H1 (cell line): ENCODE data around the gene SPDYE1. TPM values are rescaled to one million over a fixed set of nuclear protein-coding genes. Genes with fewer than 3 reads are reported as not detected.

Experiments
- CTCF ChIA-PET: fragments of 300-600 bp; sonication (Branson Sonifier 250); formaldehyde crosslinking; loops from one replicate; lab custom pipeline; 2021; ENCODE audit not compliant: partially characterized antibody; lab: Charles Lee
- POLR2A ChIA-PET: fragments of 300-600 bp; sonication (Branson Sonifier 250); formaldehyde crosslinking; loops from one replicate; lab custom pipeline; 2021; ENCODE audit warnings: inconsistent platforms; ENCODE audit not compliant: partially characterized antibody; lab: Charles Lee
- DNase-seq, 2 experiments: peaks; one replicate each; pipeline versions ENCODE4 v3.0.0 to v3.0.0-alpha.2; 2010 to 2022; ENCODE audit warnings: low spot score in 2 of 2, low read depth in 1 of 2, mixed read lengths in 1 of 2
- FAIRE-seq: peaks from 2 replicates; lab custom pipeline; 2011; peaks lifted over from hg19 to GRCh38; lab: Jason Lieb, UNC
- H2AFZ ChIP-seq: 2 replicates; pipeline ENCODE4 v1.8.1; 2012; ENCODE audit warnings: low read length, inconsistent platforms
- H2AK5ac ChIP-seq: 2 replicates; pipeline ENCODE4 v1.6.1; 2013; ENCODE audit warnings: low read depth, low read length
- H2BK120ac ChIP-seq: replicated peaks from 2 replicates; pipeline ENCODE3; 2013; ENCODE audit warnings: low read depth, low read length, inconsistent platforms
- H2BK12ac ChIP-seq: 2 replicates; pipeline ENCODE4 v1.6.1; 2013; ENCODE audit warnings: low read depth, low read length
- H2BK15ac ChIP-seq: 2 replicates; pipeline ENCODE4 v1.6.1; 2013; ENCODE audit warnings: low read length
- H2BK20ac ChIP-seq: 2 replicates; pipeline ENCODE4 v1.6.1; 2013; ENCODE audit warnings: low read length
- H2BK5ac ChIP-seq: 2 replicates; pipeline ENCODE4 v1.6.1; 2013; ENCODE audit warnings: low read depth, low read length
- H3K14ac ChIP-seq: 2 replicates; pipeline ENCODE4 v1.6.1; 2013; ENCODE audit warnings: inconsistent platforms; ENCODE audit not compliant: insufficient read length
- H3K18ac ChIP-seq: 2 replicates; pipeline ENCODE4 v1.6.1; 2013; ENCODE audit warnings: low read length; ENCODE audit errors: extremely low read depth
- H3K23ac ChIP-seq: 2 replicates; pipeline ENCODE4 v1.6.1; 2013; ENCODE audit warnings: inconsistent platforms; ENCODE audit not compliant: insufficient read length
- H3K23me2 ChIP-seq: 2 replicates; pipeline ENCODE4 v1.6.1; 2013; ENCODE audit warnings: low read depth, low read length
- H3K27ac ChIP-seq: 2 replicates; pipeline ENCODE4 v1.6.1; 2011; ENCODE audit warnings: low read depth, low read length, inconsistent platforms
- H3K27me3 ChIP-seq, 4 experiments: replicated peaks in 1 of 4; 1 replicate in 1 of 4; 2 replicates in 3 of 4; pipeline versions ENCODE4 v1.6.1 to v1.8.1; 2011 to 2013; ENCODE audit warnings: low read length in 3 of 4, mild to moderate bottlenecking in 3 of 4, inconsistent platforms in 2 of 4, mixed read lengths in 2 of 4, moderate library complexity in 1 of 4; ENCODE audit not compliant: control insufficient read depth in 3 of 4, insufficient read depth in 3 of 4; ENCODE audit errors: extremely low read depth in 1 of 4
- H3K36me3 ChIP-seq, 4 experiments: 2 replicates each; pipeline versions ENCODE4 v1.6.1 to v1.8.1; 2011 to 2013; ENCODE audit warnings: mild to moderate bottlenecking in 4 of 4, low read length in 3 of 4, moderate library complexity in 2 of 4, control low read depth in 1 of 4, inconsistent platforms in 1 of 4; ENCODE audit not compliant: insufficient read depth in 4 of 4, control insufficient read depth in 2 of 4
- H3K4ac ChIP-seq: replicated peaks from 2 replicates; pipeline ENCODE3; 2013; ENCODE audit warnings: low read length, low read depth, mixed read lengths, inconsistent platforms; ENCODE audit not compliant: insufficient read length
- H3K4me1 ChIP-seq, 4 experiments: replicated peaks in 1 of 4; 1 replicate in 1 of 4; 2 replicates in 3 of 4; pipeline versions ENCODE4 v1.6.1 to v1.8.1; 2011 to 2013; ENCODE audit warnings: low read length in 3 of 4, inconsistent platforms in 2 of 4, mixed read lengths in 1 of 4; ENCODE audit not compliant: insufficient read depth in 4 of 4, control insufficient read depth in 3 of 4
- H3K4me2 ChIP-seq, 2 experiments: 2 replicates each; pipeline versions ENCODE4 v1.6.1 to v1.8.1; 2011 to 2013; ENCODE audit warnings: low read depth in 2 of 2, low read length in 2 of 2, control low read depth in 1 of 2, inconsistent platforms in 1 of 2, mild to moderate bottlenecking in 1 of 2; ENCODE audit not compliant: insufficient read depth in 1 of 2
- H3K4me3 ChIP-seq, 4 experiments: fragments of 200-600, 300-600 bp in 1 of 4; sonication (generic), shearing (Covaris generic), sonication (Bioruptor Twin) in 1 of 4; 2 replicates each; pipeline versions ENCODE4 v1.5.1 to v1.8.1; 2011 to 2016; ENCODE audit warnings: low read length in 4 of 4, low read depth in 3 of 4, control low read depth in 2 of 4, inconsistent platforms in 2 of 4, mild to moderate bottlenecking in 2 of 4, mixed read lengths in 1 of 4, moderate library complexity in 1 of 4; ENCODE audit not compliant: insufficient read depth in 2 of 4; ENCODE audit errors: extremely low read depth in 1 of 4
- H3K56ac ChIP-seq: replicated peaks from 2 replicates; pipeline ENCODE3; 2013; ENCODE audit warnings: low read depth, mild to moderate bottlenecking, mixed read lengths, low read length, inconsistent platforms; ENCODE audit not compliant: insufficient read length
- H3K79me1 ChIP-seq: 2 replicates; pipeline ENCODE4 v1.6.1; 2013; ENCODE audit warnings: low read depth, low read length, control low read depth
- H3K79me2 ChIP-seq, 2 experiments: 2 replicates each; pipeline versions ENCODE4 v1.6.1 to v1.8.1; 2012 to 2013; ENCODE audit warnings: low read length in 2 of 2, mild to moderate bottlenecking in 2 of 2, inconsistent platforms in 1 of 2; ENCODE audit not compliant: insufficient read depth in 2 of 2, control insufficient read depth in 1 of 2
- H3K9ac ChIP-seq, 4 experiments: replicated peaks in 1 of 4; 1 replicate in 1 of 4; 2 replicates in 3 of 4; pipeline versions ENCODE4 v1.6.1 to v1.8.1; 2011 to 2013; ENCODE audit warnings: low read depth in 3 of 4, low read length in 3 of 4, control low read depth in 2 of 4, mild to moderate bottlenecking in 2 of 4, moderate library complexity in 2 of 4, inconsistent platforms in 1 of 4; ENCODE audit errors: extremely low read depth in 1 of 4
- H3K9me3 ChIP-seq, 2 experiments: 2 replicates each; pipeline versions ENCODE4 v1.6.1 to v1.8.1; 2012 to 2013; ENCODE audit warnings: mild to moderate bottlenecking in 2 of 2, moderate library complexity in 2 of 2, control low read depth in 1 of 2, inconsistent platforms in 1 of 2, low read depth in 1 of 2, low read length in 1 of 2, mixed read lengths in 1 of 2; ENCODE audit not compliant: insufficient read depth in 2 of 2
- H4K20me1 ChIP-seq, 2 experiments: replicated peaks in 1 of 2; 2 replicates each; pipeline versions ENCODE3 to v1.8.1; 2011 to 2013; ENCODE audit warnings: inconsistent platforms in 2 of 2, low read length in 2 of 2, mild to moderate bottlenecking in 1 of 2; ENCODE audit not compliant: insufficient read depth in 2 of 2, control insufficient read depth in 1 of 2
- H4K5ac ChIP-seq: 2 replicates; pipeline ENCODE4 v1.6.1; 2013; ENCODE audit warnings: low read length, low read depth, mixed read lengths, inconsistent platforms; ENCODE audit not compliant: insufficient read length
- H4K8ac ChIP-seq: 2 replicates; pipeline ENCODE4 v1.8.0; 2013; ENCODE audit warnings: mild to moderate bottlenecking, moderate library complexity, low read length, inconsistent platforms; ENCODE audit not compliant: insufficient read depth; ENCODE audit errors: extremely low read depth
- H4K91ac ChIP-seq: replicated peaks from 2 replicates; pipeline ENCODE3; 2013; ENCODE audit warnings: low read length, mixed read lengths, inconsistent platforms; ENCODE audit not compliant: insufficient read length
- BCL11A ChIP-seq, 2 experiments: IDR thresholded peaks; one replicate each; pipeline ENCODE4 v1.6.1; 2011; ENCODE audit warnings: low read depth in 2 of 2, low read length in 2 of 2, mild to moderate bottlenecking in 2 of 2
- CBX5 ChIP-seq: fragments of 300-800, 300-1000 bp; sonication (generic); IDR thresholded peaks from 2 replicates; pipeline ENCODE4 v1.7.1; 2016; ENCODE audit warnings: antibody characterized with exemption, low read length, low read depth
- JUN ChIP-seq: IDR thresholded peaks from 2 replicates; pipeline ENCODE4 v1.6.1; 2011; ENCODE audit warnings: low read depth, mild to moderate bottlenecking, improper control_type of control experiment, low read length
- KDM1A ChIP-seq: fragments of 200-600, 300-600 bp; sonication (generic); IDR thresholded peaks from 2 replicates; pipeline ENCODE4 v1.7.1; 2016; ENCODE audit warnings: mild to moderate bottlenecking, low read length, borderline replicate concordance
- KDM5A ChIP-seq: fragments of 200-600 bp; IDR thresholded peaks from 2 replicates; pipeline ENCODE4 v1.7.1; 2012; ENCODE audit warnings: mild to moderate bottlenecking, low read length, inconsistent platforms, mixed read lengths
- SRF ChIP-seq: IDR thresholded peaks from 2 replicates; pipeline ENCODE4 v1.6.1; 2011; ENCODE audit warnings: mild to moderate bottlenecking, low read depth, low read length, moderate library complexity
- SUZ12 ChIP-seq: fragments of 200-600 bp; sonication (generic); IDR thresholded peaks from 2 replicates; pipeline ENCODE4 v1.6.1; 2012; ENCODE audit warnings: mild to moderate bottlenecking, inconsistent platforms, low read length, moderate library complexity, mixed read lengths
- WGBS, 2 experiments: shearing (Covaris generic) in 1 of 2; methylation state at CpG; one replicate each; pipeline versions ENCODE4 v1.1.6 to v1.1.7; 2013 to 2015; ENCODE audit warnings: low lambda C conversion rate in 2 of 2, mixed read lengths in 2 of 2, inconsistent platforms in 1 of 2, low coverage in 1 of 2, missing lambda C conversion rate in 1 of 2; ENCODE audit not compliant: insufficient replicate concordance in 2 of 2, insufficient coverage in 1 of 2, insufficient read length in 1 of 2; ENCODE audit errors: extremely low coverage in 1 of 2, missing lambda C conversion rate in 1 of 2; 5-methylcytosine and 5-hydroxymethylcytosine counted together
- polyA plus RNA-seq, 7 experiments: library from polyadenylated mRNA; depleted of rRNA in 3 of 7; stranded (reverse) in 5 of 7; unstranded in 2 of 7; fragments of >200 nt in 5 of 7; fragments of 200-250 nt in 2 of 7; gene quantifications; 1 replicate in 5 of 7; 2 replicates in 1 of 7; 4 replicates in 1 of 7; pipeline versions ENCODE4 v1.2.1 to v1.2.3, GENCODE V29; 2011 to 2013; ENCODE audit warnings: missing spikeins in 2 of 7, mixed read lengths in 2 of 7
- total RNA-seq: library from RNA; stranded (reverse); fragmentation: NEBNext Ultra II Directional; extraction: Animal tissue kit (Norgen Biotek cat#: 25700); gene quantifications from 2 replicates; pipeline ENCODE4 v1.2.1, GENCODE V29; 2021

SPDYE1 gene
- total and polyA plus RNA-seq, 2 of the 8 experiments (the other 6 are each of a cell fraction or from before 2014, with no cell fraction given): not detected

DNA sequence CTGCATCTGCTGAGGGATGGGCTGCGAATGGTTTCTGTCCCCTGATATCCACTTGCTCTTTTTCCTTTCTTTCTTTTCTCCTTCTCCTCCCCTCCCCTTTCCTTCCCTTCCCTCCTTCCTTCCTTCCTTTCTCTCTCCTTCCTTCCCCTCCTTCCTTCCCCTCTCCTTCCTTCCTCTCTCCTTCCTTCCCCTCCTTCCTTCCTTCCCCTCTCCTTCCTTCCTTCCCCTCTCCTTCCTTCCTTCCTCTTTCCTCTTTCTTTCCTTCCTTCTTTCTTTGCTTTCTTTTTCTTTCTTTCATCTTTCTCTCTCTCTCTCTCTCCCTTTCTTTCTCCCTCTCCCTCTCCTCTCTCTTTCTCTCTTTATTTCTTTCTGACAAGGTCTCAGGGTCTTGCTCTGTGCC, 20.2 kb upstream of the SPDYE1 start:
- H2AK5ac ChIP-seq: no peak overlapping the region
- CTCF ChIA-PET: no interaction called here
- no peak overlapping the region for H4K91ac ChIP-seq
- H2AFZ ChIP-seq: no peak overlapping the region
- no peak overlapping the region for H2BK20ac ChIP-seq
- H3K14ac ChIP-seq: no peak overlapping the region
- no peak overlapping the region for H4K5ac ChIP-seq
- no peak overlapping the region for H3K4ac ChIP-seq
- H3K18ac ChIP-seq: no peak overlapping the region
- no peaks in the 10 kb centered on the region for H3K79me1 ChIP-seq
- no peaks in the 10 kb centered on the region for H3K27me3 ChIP-seq
- H3K4me1 ChIP-seq: no peaks in the 10 kb centered on the region; a peak in 1 of 7 replicates
- WGBS, 2 experiments: 67% methylated on average over 1 of the region's 1 CpG; no CpG with 5 or more reads in 1 of the 2 experiments
- no peak overlapping the region for H2BK12ac ChIP-seq
- H3K79me2 ChIP-seq: no peaks in the 10 kb centered on the region
- no peaks in the 10 kb centered on the region for H3K23me2 ChIP-seq
- H4K8ac ChIP-seq: no peak overlapping the region
- H3K56ac ChIP-seq: no peak overlapping the region
- H2BK120ac ChIP-seq: no peak overlapping the region
- no peaks in the 10 kb centered on the region for H3K9me3 ChIP-seq
- H3K9ac ChIP-seq: no peak overlapping the region
- no peak overlapping the region for H3K23ac ChIP-seq
- POLR2A ChIA-PET: no interaction called here
- no peaks in the 10 kb centered on the region for H4K20me1 ChIP-seq
- no peak for FAIRE-seq
- DNase-seq: no peak
- H2BK5ac ChIP-seq: no peak overlapping the region
- H3K36me3 ChIP-seq: no peaks in the 10 kb centered on the region
- H3K4me3 ChIP-seq: no peak overlapping the region
- H3K27ac ChIP-seq: no peak overlapping the region
- no peak overlapping the region for H2BK15ac ChIP-seq
- H3K4me2 ChIP-seq: no peak overlapping the region
- TF ChIP-seq JUN: no peak
- no peak for TF ChIP-seq SRF
- no peak for TF ChIP-seq KDM5A
- TF ChIP-seq SUZ12: no peak
- no peak for TF ChIP-seq CBX5
- no peak for TF ChIP-seq KDM1A
- TF ChIP-seq BCL11A (IDR thresholded peaks at IDR 0.05; ENCODE audit: low read depth in 2 of 2, low read length in 2 of 2): no peak
